Stimulated activated CD4-positive, alpha-beta T cell treated with anti-CD3 and anti-CD28 coated beads, TNF-alpha, amount 100 ng/mL, for 4 hours (primary cell): ENCODE measurements around the gene E2F2.
"Not testable (repeated sequence)": the region's sequence is repeated elsewhere in the genome, so short reads cannot be mapped to it uniquely, and the experiment has no call there.

Experiments used
- DNase-seq, 3 experiments: peaks; one replicate each; pipeline ENCODE4 v3.0.0-alpha.2; 2020; ENCODE audit warnings: low read depth in 3 of 3

Gene E2F2

GRCh38 chr1:23524716-23525401, 6.2 kb downstream of the E2F2 start:
- DNase-seq = no peak

DNA sequence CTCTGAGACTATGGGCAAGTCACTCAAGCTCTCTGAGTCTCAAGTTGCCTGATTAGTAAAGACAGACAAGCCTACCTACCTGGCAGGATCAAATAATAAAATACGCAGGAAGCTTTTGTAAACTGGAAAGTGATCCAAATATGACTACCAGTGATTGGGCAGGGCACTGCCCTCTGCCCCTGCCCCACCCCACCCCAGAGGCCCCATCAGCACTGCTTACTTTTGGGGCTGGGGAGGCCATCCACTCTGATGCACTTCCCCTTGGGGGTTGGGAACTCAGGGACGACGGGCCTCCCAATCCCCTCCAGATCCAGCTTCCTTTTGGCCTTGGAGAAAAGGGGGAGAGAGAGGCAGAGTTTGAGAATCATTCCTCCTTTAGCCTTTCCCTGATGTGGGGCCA, 6.9 kb downstream of the E2F2 start:
- DNase-seq = no peak

DNA sequence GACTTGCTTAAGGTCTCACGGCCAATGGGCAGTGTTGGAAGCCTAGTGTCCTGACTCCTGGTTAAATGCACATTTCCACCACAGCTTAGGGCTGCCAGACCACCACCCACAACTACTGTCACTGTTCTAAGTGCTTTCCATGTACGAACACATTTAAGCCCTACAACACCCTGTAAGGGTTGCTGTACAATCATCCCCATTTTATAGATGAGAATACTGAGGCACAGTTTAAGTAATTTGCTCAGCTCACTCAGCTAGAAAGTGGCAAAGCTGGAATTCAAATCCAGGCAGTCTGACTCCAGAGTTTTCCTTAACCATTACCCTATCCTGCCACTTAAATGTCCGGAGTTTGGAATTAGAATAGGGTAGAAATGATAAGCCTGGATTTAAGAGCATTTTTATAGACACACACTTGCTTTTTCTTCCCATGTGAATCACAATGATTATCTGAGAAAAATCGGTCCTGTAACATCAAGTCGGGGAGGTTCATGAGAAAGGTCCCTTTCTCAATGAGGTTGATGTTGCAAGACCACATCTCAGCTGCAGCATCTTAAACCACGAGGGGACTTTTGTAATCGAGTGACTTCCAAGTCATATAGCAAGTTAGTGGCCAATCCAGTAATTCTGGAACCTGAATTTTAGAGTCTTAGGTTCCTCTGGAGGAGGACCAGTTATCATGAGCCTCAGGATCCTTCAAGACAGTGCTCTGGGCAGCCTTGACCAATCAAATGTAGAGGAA, 8.6 kb downstream of the E2F2 start:
- DNase-seq = no peak

GRCh38 chr1:23521588-23521987, 9.4 kb downstream of the E2F2 start:
- DNase-seq = no peak

DNA sequence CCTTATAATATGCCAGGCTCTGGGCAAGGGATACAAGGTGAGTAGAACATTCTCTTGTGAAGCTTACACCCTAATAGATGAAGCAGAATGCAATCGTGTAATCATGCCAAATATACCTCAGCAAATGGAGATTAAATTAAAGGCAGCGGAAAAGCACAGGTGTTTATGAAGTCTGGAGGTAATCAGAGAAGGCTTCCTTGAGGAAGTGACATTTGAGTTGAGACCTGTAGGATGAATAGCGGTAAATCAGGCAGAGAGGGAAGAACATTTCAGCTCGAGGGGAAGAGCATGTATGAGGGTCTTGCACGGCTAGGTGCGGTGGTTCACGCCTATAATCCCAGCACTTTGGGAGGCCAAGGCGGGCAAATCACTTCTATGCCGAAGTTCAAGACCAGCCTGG, 13.5 kb downstream of the E2F2 start:
- DNase-seq = no peak

DNA sequence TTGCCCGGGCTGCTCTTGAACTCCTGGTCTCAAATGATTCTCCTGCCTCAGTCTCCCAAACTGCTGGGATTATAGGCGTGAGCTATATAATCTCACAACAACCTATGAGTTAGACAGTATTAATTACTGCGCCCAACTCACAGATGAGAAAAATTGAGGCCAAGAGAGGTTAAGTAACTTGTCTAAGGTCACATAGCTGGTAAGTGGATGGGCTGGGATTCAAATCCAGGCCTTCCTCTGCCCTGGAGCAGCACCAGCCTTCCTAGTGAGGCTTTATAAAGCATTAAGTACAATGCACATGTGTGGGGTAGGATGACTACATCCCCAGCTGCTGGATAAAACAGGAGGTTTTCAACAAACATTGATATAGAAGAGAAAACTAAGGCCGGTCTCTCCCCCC, 15.1 kb downstream of the E2F2 start:
- DNase-seq = no peak

GRCh38 chr1:23514111-23514679, 16.8 kb downstream of the E2F2 start:
- no peak for DNase-seq

GRCh38 chr1:23509896-23510295, 21.1 kb downstream of the E2F2 start:
- no peak for DNase-seq

GRCh38 chr1:23506376-23507107, 24.5 kb downstream of the E2F2 start:
- no peak for DNase-seq

DNA sequence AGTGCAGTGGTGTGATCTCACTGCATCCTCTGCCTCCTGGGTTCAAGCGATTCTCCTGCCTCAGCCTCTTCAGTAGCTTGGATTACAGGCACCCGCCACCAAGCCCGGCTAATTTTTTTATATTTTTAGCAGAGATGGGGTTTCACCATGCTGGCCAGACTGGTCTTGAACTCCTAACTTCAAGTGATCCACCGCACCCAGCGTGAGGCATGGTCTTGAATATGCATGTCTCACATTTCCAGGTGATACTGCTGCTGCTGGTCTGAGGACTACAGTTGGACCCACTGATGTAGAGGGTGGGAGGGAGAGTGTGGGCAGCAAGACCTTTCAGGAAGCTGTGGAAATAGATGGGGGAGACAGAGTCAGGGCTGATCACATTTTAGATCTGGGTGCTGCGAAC, 25.2 kb downstream of the E2F2 start:
- DNase-seq = no peak

DNA sequence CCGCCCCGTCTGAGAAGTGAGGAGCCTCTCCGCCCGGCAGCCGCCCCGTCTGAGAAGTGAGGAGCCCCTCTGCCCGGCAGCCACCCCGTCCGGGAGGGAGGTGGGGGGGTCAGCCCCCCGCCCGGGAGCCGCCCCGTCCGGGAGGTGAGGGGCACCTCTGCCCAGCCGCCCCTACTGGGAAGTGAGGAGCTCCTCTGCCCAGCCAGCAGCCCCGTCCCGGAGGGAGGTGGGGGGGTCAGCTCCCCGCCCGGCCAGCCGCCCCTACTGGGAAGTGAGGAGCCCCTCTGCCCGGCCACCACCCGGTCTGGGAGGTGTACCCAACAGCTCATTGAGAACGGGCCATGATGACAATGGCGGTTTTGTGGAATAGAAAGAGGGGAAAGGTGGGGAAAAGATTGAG, 26.9 kb downstream of the E2F2 start:
- DNase-seq = not testable (repeated sequence)

DNA sequence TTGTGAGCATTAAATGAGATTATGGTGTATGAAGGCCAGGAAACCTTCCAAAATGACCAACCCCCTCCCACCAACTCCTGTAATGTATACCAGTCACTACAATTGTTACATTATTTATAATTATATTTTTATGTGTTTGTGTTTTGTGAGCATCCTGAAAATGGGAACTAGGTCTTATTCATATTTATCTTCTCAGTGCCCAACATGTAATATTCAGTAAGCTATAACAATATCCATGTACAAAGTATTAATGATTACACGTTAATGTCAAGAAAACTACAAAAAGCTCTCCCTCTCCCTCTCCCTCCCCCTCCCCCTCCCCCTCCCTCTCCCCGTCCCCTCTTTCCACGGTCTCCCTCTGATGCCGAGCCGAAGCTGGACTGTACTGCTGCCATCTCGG, 28.1 kb downstream of the E2F2 start:
- no peak for DNase-seq

DNA sequence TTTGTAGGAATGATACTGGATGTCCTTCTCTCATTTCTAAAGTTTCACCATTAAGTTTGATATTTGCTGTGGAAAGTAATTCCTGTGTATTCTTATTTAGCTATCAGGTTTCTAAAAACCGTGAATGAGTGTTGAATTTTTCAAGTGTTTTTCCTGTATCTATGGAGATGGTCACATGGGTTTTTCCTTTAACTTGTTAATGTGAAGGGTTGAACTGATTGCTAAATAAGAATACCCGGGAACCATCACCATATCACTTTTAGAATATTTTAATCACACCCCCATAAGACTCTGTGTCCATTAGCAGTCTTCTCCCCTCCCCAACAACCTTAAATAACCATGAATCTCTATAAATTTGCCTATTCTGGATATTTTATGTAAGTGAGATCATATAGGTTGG, 30.6 kb downstream of the E2F2 start:
- no peak for DNase-seq

GRCh38 chr1:23497777-23498439, 33.1 kb downstream of the E2F2 start:
- DNase-seq = no peak

- no peak for DNase-seq
These were observed 34.4 kb downstream of the E2F2 start for GRCh38 chr1:23496490-23497181.

GRCh38 chr1:23494836-23495235, 36.2 kb downstream of the E2F2 start:
- DNase-seq = not testable (repeated sequence)

GRCh38 chr1:23492776-23493175, 38.3 kb downstream of the E2F2 start:
- DNase-seq = not testable (repeated sequence)

GRCh38 chr1:23492132-23492720, 38.8 kb downstream of the E2F2 start:
- DNase-seq = no peak

GRCh38 chr1:23489842-23490241, 41.2 kb downstream of the E2F2 start:
- no peak for DNase-seq

- DNase-seq = no peak
These were observed 46.1 kb downstream of the E2F2 start for GRCh38 chr1:23485002-23485332.
